IMR-90 (cell line): ENCODE results near the gene ACOT7. TPM values are rescaled to one million over a fixed set of nuclear protein-coding genes. Genes with fewer than 3 reads are reported as not detected.

Experiments
- ATAC-seq: fragments of 200-7000 bp; cut with Tn5 transposase; 2 replicates; pipeline ENCODE4 v1.9.1; 2020; ENCODE audit warnings: low read depth, mild to moderate bottlenecking, moderate library complexity
- BruUV-seq: library from RNA; stranded (reverse); fragments of 400-500 nt; replicated peaks from 2 replicates; lab custom pipeline; 2021; lab: Mats Ljungman, UMichigan
- CTCF ChIA-PET: fragments of 300-600 bp; formaldehyde crosslinking; extraction: SDS; loops from one replicate; lab custom pipeline; 2021; ENCODE audit warnings: antibody characterized with exemption; lab: Yijun Ruan, JAX
- POLR2A ChIA-PET: fragments of 300-600 bp; sonication (Branson Sonifier 250); formaldehyde crosslinking; loops from one replicate; lab custom pipeline; 2022; ENCODE audit warnings: antibody characterized with exemption; ENCODE audit not compliant: unreplicated experiment; lab: Charles Lee
- DNase-seq: peaks from one replicate; pipeline ENCODE4 v3.0.0; 2013
- H2AFZ ChIP-seq: replicated peaks from 2 replicates; pipeline ENCODE3; 2013; ENCODE audit warnings: low read length, mild to moderate bottlenecking; ENCODE audit not compliant: poor library complexity
- H2AK5ac ChIP-seq: 2 replicates; pipeline ENCODE4 v1.6.1; 2013; ENCODE audit warnings: low read depth, low read length, inconsistent platforms
- H2AK9ac ChIP-seq: replicated peaks from 2 replicates; pipeline ENCODE3; 2013; ENCODE audit warnings: mild to moderate bottlenecking, low read depth, low read length, moderate library complexity; ENCODE audit not compliant: poor library complexity
- H2BK120ac ChIP-seq: 2 replicates; pipeline ENCODE4 v1.6.1; 2013; ENCODE audit warnings: low read depth, low read length, inconsistent platforms
- H2BK15ac ChIP-seq: 3 replicates; pipeline ENCODE4 v1.6.1; 2013; ENCODE audit warnings: low read depth, low read length, inconsistent platforms
- H2BK20ac ChIP-seq: 2 replicates; pipeline ENCODE4 v1.6.1; 2013; ENCODE audit warnings: low read depth, mild to moderate bottlenecking, inconsistent platforms, low read length, moderate library complexity
- H2BK5ac ChIP-seq: 2 replicates; pipeline ENCODE4 v1.6.1; 2013; ENCODE audit warnings: mild to moderate bottlenecking, low read depth, low read length, inconsistent platforms; ENCODE audit not compliant: poor library complexity, severe bottlenecking
- H3K14ac ChIP-seq: replicated peaks from 2 replicates; pipeline ENCODE4 v1.6.1; 2013; ENCODE audit warnings: low read depth, low read length, inconsistent platforms
- H3K18ac ChIP-seq: 2 replicates; pipeline ENCODE4 v1.6.1; 2013; ENCODE audit warnings: low read depth, low read length, control low read depth
- H3K23ac ChIP-seq: 2 replicates; pipeline ENCODE4 v1.6.1; 2013; ENCODE audit warnings: low read depth, low read length, inconsistent platforms
- H3K27ac ChIP-seq: 2 replicates; pipeline ENCODE4 v1.5.1; 2013; ENCODE audit warnings: mild to moderate bottlenecking, control low read depth, low read length; ENCODE audit not compliant: insufficient read depth
- H3K27me3 ChIP-seq: 2 replicates; pipeline ENCODE4 v1.6.1; 2013; ENCODE audit warnings: low read length; ENCODE audit not compliant: control insufficient read depth, insufficient read depth
- H3K36me3 ChIP-seq: 2 replicates; pipeline ENCODE4 v1.6.1; 2013; ENCODE audit warnings: low read length, mixed read lengths; ENCODE audit not compliant: control insufficient read depth, insufficient read depth
- H3K4ac ChIP-seq: 2 replicates; pipeline ENCODE4 v1.6.1; 2013; ENCODE audit warnings: low read depth, low read length, inconsistent platforms
- H3K4me1 ChIP-seq: 2 replicates; pipeline ENCODE4 v1.6.1; 2013; ENCODE audit warnings: low read length, mixed read lengths; ENCODE audit not compliant: control insufficient read depth, insufficient read depth
- H3K4me2 ChIP-seq: 2 replicates; pipeline ENCODE4 v1.6.1; 2013; ENCODE audit warnings: low read depth, mild to moderate bottlenecking, control low read depth, low read length, moderate library complexity
- H3K4me3 ChIP-seq: 2 replicates; pipeline ENCODE4 v1.5.1; 2013; ENCODE audit warnings: low read depth, mild to moderate bottlenecking, control low read depth, low read length, moderate library complexity; ENCODE audit not compliant: insufficient read depth
- H3K56ac ChIP-seq: 2 replicates; pipeline ENCODE4 v1.6.1; 2013; ENCODE audit warnings: low read length, inconsistent platforms; ENCODE audit not compliant: insufficient read depth; ENCODE audit errors: extremely low read depth
- H3K79me1 ChIP-seq, 2 experiments: 2 replicates each; pipeline ENCODE4 v1.6.1; 2013; ENCODE audit warnings: low read length in 2 of 2, inconsistent platforms in 1 of 2, low read depth in 1 of 2
- H3K9ac ChIP-seq: 2 replicates; pipeline ENCODE4 v1.6.1; 2013; ENCODE audit warnings: low read depth, low read length, control low read depth
- H3K9me1 ChIP-seq: 2 replicates; pipeline ENCODE4 v1.6.1; 2013; ENCODE audit warnings: low read length, inconsistent platforms; ENCODE audit not compliant: insufficient read depth
- H3K9me3 ChIP-seq: 2 replicates; pipeline ENCODE4 v1.6.1; 2013; ENCODE audit warnings: low read length; ENCODE audit not compliant: control insufficient read depth, insufficient read depth
- H4K20me1 ChIP-seq: 2 replicates; pipeline ENCODE4 v1.6.1; 2013; ENCODE audit warnings: low read length, inconsistent platforms; ENCODE audit not compliant: insufficient read depth
- H4K5ac ChIP-seq: 2 replicates; pipeline ENCODE4 v1.6.1; 2013; ENCODE audit warnings: mild to moderate bottlenecking, low read depth, low read length, control low read depth
- H4K8ac ChIP-seq, 2 experiments: 2 replicates each; pipeline ENCODE4 v1.6.1; 2013; ENCODE audit warnings: low read depth in 2 of 2, low read length in 2 of 2, control low read depth in 1 of 2, inconsistent platforms in 1 of 2
- H4K91ac ChIP-seq: 2 replicates; pipeline ENCODE4 v1.6.1; 2013; ENCODE audit warnings: low read depth, low read length, inconsistent platforms; ENCODE audit not compliant: insufficient read depth
- BHLHE40 ChIP-seq: fragments of 150-350 bp; IDR thresholded peaks from 2 replicates; pipeline ENCODE4 v1.6.1; 2016; ENCODE audit warnings: mild to moderate bottlenecking, low read depth, low read length
- CEBPB ChIP-seq: IDR thresholded peaks from 2 replicates; pipeline ENCODE4 v1.6.1; 2012; ENCODE audit warnings: low read depth, low read length, improper control_type of control experiment
- CHD1 ChIP-seq: IDR thresholded peaks from 2 replicates; pipeline ENCODE4 v1.6.1; 2012; ENCODE audit warnings: low read depth, low read length, improper control_type of control experiment
- FOS ChIP-seq: fragments of 150-350 bp; IDR thresholded peaks from 2 replicates; pipeline ENCODE4 v1.6.1; 2016; ENCODE audit warnings: low read depth, low read length
- MAZ ChIP-seq: IDR thresholded peaks from 2 replicates; pipeline ENCODE4 v1.6.1; 2012; ENCODE audit warnings: low read depth, mild to moderate bottlenecking, low read length, improper control_type of control experiment, moderate library complexity, borderline replicate concordance
- MXI1 ChIP-seq: IDR thresholded peaks from 2 replicates; pipeline ENCODE4 v1.6.1; 2012; ENCODE audit warnings: low read depth, mild to moderate bottlenecking, low read length, moderate library complexity, borderline replicate concordance
- NFE2L2 ChIP-seq: fragments of 150-350 bp; IDR thresholded peaks from 2 replicates; pipeline ENCODE4 v1.6.1; 2016; ENCODE audit warnings: low read depth, mild to moderate bottlenecking, low read length
- POLR2A ChIP-seq: IDR thresholded peaks from 2 replicates; pipeline ENCODE4 v1.6.1; 2012; ENCODE audit warnings: mild to moderate bottlenecking, low read depth, low read length
- RAD21 ChIP-seq: IDR thresholded peaks from 2 replicates; pipeline ENCODE4 v1.6.1; 2012; ENCODE audit warnings: low read length, improper control_type of control experiment
- RCOR1 ChIP-seq: IDR thresholded peaks from 2 replicates; pipeline ENCODE4 v1.6.1; 2012; ENCODE audit warnings: mild to moderate bottlenecking, low read length, improper control_type of control experiment; ENCODE audit not compliant: insufficient replicate concordance
- RFX5 ChIP-seq: IDR thresholded peaks from 2 replicates; pipeline ENCODE4 v1.8.0; 2012; ENCODE audit warnings: low read depth, mild to moderate bottlenecking, low read length, moderate library complexity
- SMC3 ChIP-seq: fragments of 150-350 bp; IDR thresholded peaks from 2 replicates; pipeline ENCODE4 v1.6.1; 2016; ENCODE audit warnings: low read depth, mild to moderate bottlenecking, antibody characterized with exemption, low read length, moderate library complexity
- WGBS, 2 experiments: methylation state at CpG; one replicate each; pipeline versions ENCODE4 v1.1.5 to v1.1.7; 2013; ENCODE audit warnings: missing lambda C conversion rate in 2 of 2; ENCODE audit not compliant: insufficient read length in 1 of 2; ENCODE audit errors: extremely low coverage in 2 of 2; 5-methylcytosine and 5-hydroxymethylcytosine counted together
- dilution Hi-C: fragments of 300-500 bp; cut with HindIII; formaldehyde crosslinking; loops from one replicate; pipeline ENCODE4 v1.14.3; 2018; ENCODE audit warnings: low sequenced_read_pairs; ENCODE audit not compliant: unreplicated experiment
- in situ Hi-C: fragments of 300-500 bp; cut with MboI; formaldehyde crosslinking; loops from 3 replicates; pipeline ENCODE4 v1.14.3; 2019; ENCODE audit warnings: low sequenced_read_pairs, inconsistent platforms, mixed read lengths
- intact Hi-C: fragments of 100-400 bp; cut with micrococcal nuclease; formaldehyde crosslinking; loops from 2 replicates; pipeline ENCODE4 v1.10.0; 2022
- polyA plus RNA-seq, 3 experiments: library from polyadenylated mRNA; depleted of rRNA; stranded (reverse); fragments of >200 nt; gene quantifications; 2 replicates each; pipeline ENCODE4 v1.2.3, GENCODE V29; 2012; ENCODE audit warnings: low replicate concordance in 1 of 3
- total RNA-seq: library from RNA; depleted of rRNA; stranded (reverse); fragments of >200 nt; gene quantifications from 2 replicates; pipeline ENCODE4 v1.2.3, GENCODE V29; 2012
- TF ChIP-seq, protein P1 (sequence below): conservative IDR thresholded peaks from 2 replicates; pipeline ENCODE4 v1.5.1; 2012; ENCODE audit warnings: mild to moderate bottlenecking, low read depth, low read length, improper control_type of control experiment
- TF ChIP-seq, protein P2 (sequence below): fragments of 150-350 bp; IDR thresholded peaks from 2 replicates; pipeline ENCODE4 v1.6.1; 2016; ENCODE audit warnings: low read depth, mild to moderate bottlenecking, low read length, moderate library complexity, borderline replicate concordance

ACOT7 gene
- total and polyA plus RNA-seq, 2 of the 4 experiments (the other 2 are of a cell fraction), result 51.6 to 242 TPM

DNA sequence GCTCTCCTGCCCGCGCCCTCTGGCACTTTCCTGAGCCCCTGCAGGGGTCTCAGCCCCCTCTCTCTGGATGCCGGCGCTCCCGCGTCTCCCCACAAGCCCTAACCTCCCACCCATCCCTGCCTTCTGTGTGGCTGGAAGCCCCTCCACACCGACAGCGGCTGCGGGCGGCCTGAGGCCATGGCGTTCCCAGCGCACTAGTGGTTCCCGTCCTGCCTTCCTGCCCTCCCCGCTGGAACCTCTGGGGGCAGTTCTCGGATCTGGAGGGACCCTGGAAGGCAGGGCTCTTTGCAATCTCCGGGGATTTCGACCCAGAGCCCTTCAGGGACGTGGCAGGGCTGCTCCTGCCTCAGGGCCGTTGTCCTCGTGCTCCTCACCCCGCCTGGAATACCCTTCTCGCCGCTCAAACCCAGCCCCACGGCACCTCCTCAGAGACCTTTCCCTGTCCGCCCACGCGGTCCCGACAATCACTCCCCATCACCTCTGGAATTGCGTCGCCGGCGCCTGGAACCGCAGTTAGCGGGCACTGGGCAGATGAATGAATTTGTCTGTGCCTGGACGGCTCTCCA lies 30.5 kb upstream of the ACOT7 start:
- H2AK9ac ChIP-seq, result no peak overlapping the region
- H2BK20ac ChIP-seq, result no peak overlapping the region
- POLR2A ChIA-PET, result no interaction called here
- intact Hi-C loops (no loop called here), in situ Hi-C loops (no loop called here), dilution Hi-C loops (no loop called here)
- H3K79me1 ChIP-seq, result no peaks in the 10 kb centered on the region
- H2AK5ac ChIP-seq, result no peak overlapping the region
- no peak overlapping the region for H3K27ac ChIP-seq
- ATAC-seq, result peak; percentile 22; the same call in 1 of the 2 replicates
- H3K9ac ChIP-seq, result no peak overlapping the region
- no peaks in the 10 kb centered on the region for H3K36me3 ChIP-seq
- peaks cover 86% of the 10 kb centered on the region for H3K27me3 ChIP-seq
- no peak overlapping the region for H3K4me3 ChIP-seq
- no peak overlapping the region for H3K18ac ChIP-seq
- CTCF ChIA-PET, result interaction anchor here (1.5 kb wide), 1 partner anchor 10 kb away, joined by 7 read pairs; no protein-coding TSS in a partner anchor
- no peak overlapping the region for H3K14ac ChIP-seq
- no peak for DNase-seq
- no peaks in the 10 kb centered on the region; the same call in 1 of the 2 replicates for H3K4me1 ChIP-seq
- no peak overlapping the region for H4K8ac ChIP-seq
- TF ChIP-seq BHLHE40 (no peak), RFX5 (no peak), SMC3 (no peak), MXI1 (no peak), RAD21 (no peak), CEBPB (no peak), NFE2L2 (no peak), FOS (no peak), RCOR1 (no peak), POLR2A (no peak), CHD1 (no peak), MAZ (no peak)
- TF ChIP-seq, protein P1, sequence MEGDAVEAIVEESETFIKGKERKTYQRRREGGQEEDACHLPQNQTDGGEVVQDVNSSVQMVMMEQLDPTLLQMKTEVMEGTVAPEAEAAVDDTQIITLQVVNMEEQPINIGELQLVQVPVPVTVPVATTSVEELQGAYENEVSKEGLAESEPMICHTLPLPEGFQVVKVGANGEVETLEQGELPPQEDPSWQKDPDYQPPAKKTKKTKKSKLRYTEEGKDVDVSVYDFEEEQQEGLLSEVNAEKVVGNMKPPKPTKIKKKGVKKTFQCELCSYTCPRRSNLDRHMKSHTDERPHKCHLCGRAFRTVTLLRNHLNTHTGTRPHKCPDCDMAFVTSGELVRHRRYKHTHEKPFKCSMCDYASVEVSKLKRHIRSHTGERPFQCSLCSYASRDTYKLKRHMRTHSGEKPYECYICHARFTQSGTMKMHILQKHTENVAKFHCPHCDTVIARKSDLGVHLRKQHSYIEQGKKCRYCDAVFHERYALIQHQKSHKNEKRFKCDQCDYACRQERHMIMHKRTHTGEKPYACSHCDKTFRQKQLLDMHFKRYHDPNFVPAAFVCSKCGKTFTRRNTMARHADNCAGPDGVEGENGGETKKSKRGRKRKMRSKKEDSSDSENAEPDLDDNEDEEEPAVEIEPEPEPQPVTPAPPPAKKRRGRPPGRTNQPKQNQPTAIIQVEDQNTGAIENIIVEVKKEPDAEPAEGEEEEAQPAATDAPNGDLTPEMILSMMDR, result no peak
- TF ChIP-seq, protein P2, sequence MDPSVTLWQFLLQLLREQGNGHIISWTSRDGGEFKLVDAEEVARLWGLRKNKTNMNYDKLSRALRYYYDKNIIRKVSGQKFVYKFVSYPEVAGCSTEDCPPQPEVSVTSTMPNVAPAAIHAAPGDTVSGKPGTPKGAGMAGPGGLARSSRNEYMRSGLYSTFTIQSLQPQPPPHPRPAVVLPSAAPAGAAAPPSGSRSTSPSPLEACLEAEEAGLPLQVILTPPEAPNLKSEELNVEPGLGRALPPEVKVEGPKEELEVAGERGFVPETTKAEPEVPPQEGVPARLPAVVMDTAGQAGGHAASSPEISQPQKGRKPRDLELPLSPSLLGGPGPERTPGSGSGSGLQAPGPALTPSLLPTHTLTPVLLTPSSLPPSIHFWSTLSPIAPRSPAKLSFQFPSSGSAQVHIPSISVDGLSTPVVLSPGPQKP, result no peak
- no peaks in the 10 kb centered on the region for H3K9me1 ChIP-seq
- H2BK5ac ChIP-seq, result no peak overlapping the region
- H3K23ac ChIP-seq, result no peak overlapping the region
- no peak overlapping the region for H4K91ac ChIP-seq
- H4K20me1 ChIP-seq, result peaks cover 11% of the 10 kb centered on the region; the same call in 1 of the 2 replicates
- no peak overlapping the region for H3K4me2 ChIP-seq
- no peak overlapping the region for H3K56ac ChIP-seq
- H2BK120ac ChIP-seq, result no peak overlapping the region
- WGBS, 2 experiments, result 8% methylated on average over 29 of the region's 35 CpGs; no CpG with 5 or more reads in 1 of the 2 experiments
- H2BK15ac ChIP-seq, result no peak overlapping the region
- no peak overlapping the region for H3K4ac ChIP-seq
- no TSS peak for BruUV-seq
- H4K5ac ChIP-seq, result no peak overlapping the region
- no peaks in the 10 kb centered on the region for H3K9me3 ChIP-seq
- no peak overlapping the region for H2AFZ ChIP-seq
